Measurements from ENCODE around the gene LRRIQ1. TPM values are rescaled to one million over a fixed set of nuclear protein-coding genes. Genes with fewer than 3 reads are reported as not detected.
A peak's percentile ranks its signal among the peaks of the same experiment; 100 is the strongest.

Gene LRRIQ1
- total and polyA plus RNA-seq, 2 experiments from 2014 or later, result 1.4 to 4.0 TPM

GRCh38 chr12:85277900-85278597, 241.9 kb downstream of the LRRIQ1 start:
- peaks cover 84% of the 10 kb centered on the region for H3K27me3 ChIP-seq (ENCODE audit: insufficient read depth)
- ATAC-seq (peak; percentile 30), DNase-seq (ENCODE audit: low spot score) (peak; percentile 72)
- no peaks in the 10 kb centered on the region for H3K79me2 ChIP-seq (replicated peaks; ENCODE audit: insufficient read depth)
- peak overlapping the region; percentile 86 for H3K4me3 ChIP-seq
- H4K20me1 ChIP-seq (replicated peaks; ENCODE audit: insufficient read depth), result peaks cover 13% of the 10 kb centered on the region; the same call in 1 of the 2 replicates
- no peaks in the 10 kb centered on the region for H3F3A ChIP-seq (replicated peaks; ENCODE audit: low read depth)
- H3K4me2 ChIP-seq, result peak overlapping the region; percentile 83
- peak overlapping the region; percentile 90 for H2AFZ ChIP-seq
- no peaks in the 10 kb centered on the region for H3K36me3 Mint-ChIP-seq (ENCODE audit: low read depth)
- no peaks in the 10 kb centered on the region for H3K9me3 Mint-ChIP-seq
- peaks cover 62% of the 10 kb centered on the region for H3K4me1 ChIP-seq (ENCODE audit: insufficient read depth)
- peak overlapping the region; percentile 97 for H3K4me3 Mint-ChIP-seq
- TF ChIP-seq EZH2phosphoT487 (IDR thresholded peaks at IDR 0.05; ENCODE audit: unreplicated experiment) (peak; percentile 91), EZH2 (IDR thresholded peaks at IDR 0.05; ENCODE audit: low read depth, unreplicated experiment) (peak; percentile 82), STAT1 (IDR thresholded peaks at IDR 0.05; ENCODE audit: unreplicated experiment) (no peak), ZNF462 (CRISPR knock-in tag; IDR thresholded peaks at IDR 0.05) (no peak), REST (IDR thresholded peaks at IDR 0.05; ENCODE audit: unreplicated experiment) (no peak), ETS1 (IDR thresholded peaks at IDR 0.05) (no peak)
- no peaks in the 10 kb centered on the region for H3K9me2 ChIP-seq (ENCODE audit: insufficient read depth)
- H3K27ac Mint-ChIP-seq, result no peak overlapping the region
- H3K4me1 Mint-ChIP-seq, result peaks cover 32% of the 10 kb centered on the region
- no peak overlapping the region for H3K27ac ChIP-seq (ENCODE audit: low read depth)
- peaks cover 81% of the 10 kb centered on the region for H3K27me3 Mint-ChIP-seq (ENCODE audit: insufficient read depth, low read depth, poor library complexity)
- H3K36me3 ChIP-seq (ENCODE audit: insufficient read depth), result no peaks in the 10 kb centered on the region

All from GM23338 (cell line).